WTC11 (cell line): ENCODE data around the gene MALT1.

ENCODE experiments used
- ARID4B ChIP-seq: sonication (generic); formaldehyde crosslinking; IDR thresholded peaks from 2 replicates; pipeline ENCODE4 v1.8.0; 2023; ENCODE audit warnings: missing genetic modification reagents, mild to moderate bottlenecking, borderline replicate concordance
- CREB1 ChIP-seq: sonication (generic); formaldehyde crosslinking; IDR thresholded peaks from 2 replicates; pipeline ENCODE4 v1.8.0; 2023; ENCODE audit warnings: mild to moderate bottlenecking, missing genetic modification reagents
- ETV6 ChIP-seq: sonication (generic); formaldehyde crosslinking; IDR thresholded peaks from 2 replicates; pipeline ENCODE4 v1.8.1; 2022; ENCODE audit warnings: mild to moderate bottlenecking, missing genetic modification reagents
- GABPB1 ChIP-seq: sonication (generic); formaldehyde crosslinking; IDR thresholded peaks from 2 replicates; pipeline ENCODE4 v1.8.1; 2023; ENCODE audit warnings: mild to moderate bottlenecking, missing genetic modification reagents
- HMGXB4 ChIP-seq: sonication (generic); formaldehyde crosslinking; IDR thresholded peaks from 2 replicates; pipeline ENCODE4 v1.8.1; 2023; ENCODE audit warnings: mild to moderate bottlenecking, moderate library complexity, missing genetic modification reagents
- JAZF1 ChIP-seq: fragments of 250-450 bp; sonication (Bioruptor Pico); IDR thresholded peaks from 2 replicates; pipeline ENCODE4 v1.9.0; 2021; ENCODE audit warnings: moderate library complexity, mild to moderate bottlenecking, inconsistent platforms
- JUN ChIP-seq: sonication (generic); formaldehyde crosslinking; IDR thresholded peaks from 2 replicates; pipeline ENCODE4 v1.8.0; 2023; ENCODE audit warnings: mild to moderate bottlenecking, missing genetic modification reagents
- MXD4 ChIP-seq: fragments of 250-450 bp; sonication (Bioruptor Pico); IDR thresholded peaks from 2 replicates; pipeline ENCODE4 v1.8.0; 2021; ENCODE audit warnings: mild to moderate bottlenecking, moderate library complexity, borderline replicate concordance
- MYBL2 ChIP-seq: sonication (generic); formaldehyde crosslinking; IDR thresholded peaks from 2 replicates; pipeline ENCODE4 v1.8.1; 2023; ENCODE audit warnings: mild to moderate bottlenecking, moderate library complexity, missing genetic modification reagents
- NFYB ChIP-seq: sonication (generic); formaldehyde crosslinking; conservative IDR thresholded peaks from 2 replicates; pipeline ENCODE4 v1.8.0; 2022; ENCODE audit warnings: low read depth, missing genetic modification reagents
- NR1H2 ChIP-seq: sonication (generic); formaldehyde crosslinking; IDR thresholded peaks from 2 replicates; pipeline ENCODE4 v1.9.0; 2021; ENCODE audit warnings: mild to moderate bottlenecking, moderate library complexity, missing genetic modification reagents
- ZNF671 ChIP-seq: fragments of 250-450 bp; sonication (Bioruptor Pico); IDR thresholded peaks from 2 replicates; pipeline ENCODE4 v1.8.0; 2021; ENCODE audit warnings: mild to moderate bottlenecking
- ZSCAN18 ChIP-seq: fragments of 250-450 bp; sonication (Bioruptor Pico); IDR thresholded peaks from 2 replicates; pipeline ENCODE4 v2.1.2; 2022; ENCODE audit warnings: mild to moderate bottlenecking, moderate library complexity
- TF ChIP-seq, protein P1 (sequence below): fragments of 200-600 bp; IDR thresholded peaks from 2 replicates; pipeline ENCODE4 v1.8.0; 2022; ENCODE audit warnings: antibody characterized with exemption

GRCh38 chr18:58646334-58646862 is 24.9 kb upstream of the MALT1 start:
- TF ChIP-seq, protein P1, sequence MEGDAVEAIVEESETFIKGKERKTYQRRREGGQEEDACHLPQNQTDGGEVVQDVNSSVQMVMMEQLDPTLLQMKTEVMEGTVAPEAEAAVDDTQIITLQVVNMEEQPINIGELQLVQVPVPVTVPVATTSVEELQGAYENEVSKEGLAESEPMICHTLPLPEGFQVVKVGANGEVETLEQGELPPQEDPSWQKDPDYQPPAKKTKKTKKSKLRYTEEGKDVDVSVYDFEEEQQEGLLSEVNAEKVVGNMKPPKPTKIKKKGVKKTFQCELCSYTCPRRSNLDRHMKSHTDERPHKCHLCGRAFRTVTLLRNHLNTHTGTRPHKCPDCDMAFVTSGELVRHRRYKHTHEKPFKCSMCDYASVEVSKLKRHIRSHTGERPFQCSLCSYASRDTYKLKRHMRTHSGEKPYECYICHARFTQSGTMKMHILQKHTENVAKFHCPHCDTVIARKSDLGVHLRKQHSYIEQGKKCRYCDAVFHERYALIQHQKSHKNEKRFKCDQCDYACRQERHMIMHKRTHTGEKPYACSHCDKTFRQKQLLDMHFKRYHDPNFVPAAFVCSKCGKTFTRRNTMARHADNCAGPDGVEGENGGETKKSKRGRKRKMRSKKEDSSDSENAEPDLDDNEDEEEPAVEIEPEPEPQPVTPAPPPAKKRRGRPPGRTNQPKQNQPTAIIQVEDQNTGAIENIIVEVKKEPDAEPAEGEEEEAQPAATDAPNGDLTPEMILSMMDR, result no peak
- TF ChIP-seq MYBL2 (CRISPR knock-in tag) (no peak), GABPB1 (CRISPR knock-in tag) (no peak), NFYB (no peak), MXD4 (no peak), JUN (CRISPR knock-in tag) (no peak), ZNF671 (CRISPR knock-in tag) (no peak), NR1H2 (CRISPR knock-in tag) (no peak), HMGXB4 (CRISPR knock-in tag) (no peak), CREB1 (CRISPR knock-in tag) (no peak), ZSCAN18 (CRISPR knock-in tag) (no peak), JAZF1 (CRISPR knock-in tag) (no peak), ETV6 (CRISPR knock-in tag) (no peak), ARID4B (no peak)
